GM19238 (cell line): Measurements from ENCODE around the gene CCDC69.
"Not testable (repeated sequence)": the region's sequence is repeated elsewhere in the genome, so short reads cannot be mapped to it uniquely, and the experiment has no call there.

ENCODE experiments used
- DNase-seq: peaks from one replicate; pipeline ENCODE4 v3.0.0; 2011; ENCODE audit warnings: low spot score; ENCODE audit not compliant: insufficient read length

Gene CCDC69

GRCh38 chr5:151222790-151223446 lies 974 bp downstream of the CCDC69 start:
- DNase-seq, result peak; percentile 54

DNA sequence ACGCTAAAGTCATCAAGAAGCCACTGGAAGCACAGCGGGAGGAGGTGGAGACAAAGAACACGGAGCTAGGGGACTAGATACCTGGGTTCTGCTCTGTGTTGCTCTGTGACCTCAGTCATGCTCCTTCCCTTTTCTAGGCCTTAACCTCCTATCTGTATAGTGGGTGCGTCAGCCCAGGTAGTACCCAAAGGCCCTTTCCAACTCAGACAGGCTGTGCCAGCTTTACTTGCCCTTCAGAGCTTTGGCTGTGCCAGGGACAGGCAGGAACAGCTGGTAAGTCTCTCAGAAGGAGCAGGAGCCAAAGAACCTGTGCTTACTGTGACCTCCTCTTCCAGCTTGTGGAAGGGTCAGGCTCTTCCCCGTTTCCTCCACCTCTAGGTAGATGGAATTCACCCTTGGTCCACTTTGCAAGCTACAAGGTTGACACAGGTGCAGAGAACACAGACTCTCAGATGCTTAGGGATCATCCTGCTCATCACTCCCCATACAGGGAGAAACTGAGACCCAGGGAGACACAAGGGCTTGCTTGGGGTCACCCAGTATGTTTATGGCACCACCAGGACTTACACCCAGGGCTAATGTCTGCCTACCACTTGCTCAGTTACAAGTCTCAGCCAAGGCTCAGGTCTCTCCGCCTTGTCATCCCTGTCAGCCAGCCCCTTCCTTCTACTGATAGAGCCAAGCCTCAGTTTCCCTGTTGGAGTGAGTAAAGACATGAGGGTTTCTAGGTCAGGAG lies 1.7 kb downstream of the CCDC69 start:
- no peak for DNase-seq

DNA sequence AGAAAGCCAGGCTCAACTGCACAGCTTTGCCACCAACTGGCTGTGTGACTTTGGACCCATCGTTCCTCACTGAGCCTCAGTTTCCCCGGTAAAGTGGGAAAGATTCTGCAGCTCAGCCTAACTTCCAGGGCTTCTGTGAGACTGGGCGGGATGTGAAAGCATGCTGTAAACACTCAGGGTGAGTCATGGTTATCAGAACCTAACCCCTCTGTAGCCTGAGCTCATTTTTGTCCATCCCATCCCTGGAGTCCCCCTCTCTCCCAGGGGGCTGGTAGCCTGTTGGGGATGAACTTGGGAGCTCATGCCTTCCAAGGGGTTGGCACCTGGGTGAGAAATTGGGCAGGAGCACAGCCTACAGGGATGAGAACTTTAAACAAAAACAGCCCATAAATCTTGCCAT lies 2.3 kb downstream of the CCDC69 start:
- no peak for DNase-seq

DNA sequence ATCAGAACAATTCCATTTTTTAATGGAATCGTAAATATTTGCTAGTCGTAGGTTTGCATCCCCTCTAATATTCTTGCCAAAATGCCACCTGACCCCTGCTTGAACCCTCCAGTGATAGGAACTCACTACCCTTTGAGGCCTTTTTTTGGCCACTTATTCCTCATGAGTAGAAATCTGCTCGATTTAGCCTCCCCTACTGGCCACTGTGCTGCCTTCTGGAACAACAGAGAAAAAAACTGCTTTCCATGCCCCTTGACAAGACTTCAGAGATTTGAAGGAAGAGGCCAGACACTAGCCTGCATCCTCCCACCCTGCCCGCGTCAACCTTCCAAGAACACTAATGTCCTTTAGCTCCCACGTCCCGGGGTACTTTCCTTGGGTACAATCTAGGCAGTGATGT lies 4.1 kb downstream of the CCDC69 start:
- no peak for DNase-seq

DNA sequence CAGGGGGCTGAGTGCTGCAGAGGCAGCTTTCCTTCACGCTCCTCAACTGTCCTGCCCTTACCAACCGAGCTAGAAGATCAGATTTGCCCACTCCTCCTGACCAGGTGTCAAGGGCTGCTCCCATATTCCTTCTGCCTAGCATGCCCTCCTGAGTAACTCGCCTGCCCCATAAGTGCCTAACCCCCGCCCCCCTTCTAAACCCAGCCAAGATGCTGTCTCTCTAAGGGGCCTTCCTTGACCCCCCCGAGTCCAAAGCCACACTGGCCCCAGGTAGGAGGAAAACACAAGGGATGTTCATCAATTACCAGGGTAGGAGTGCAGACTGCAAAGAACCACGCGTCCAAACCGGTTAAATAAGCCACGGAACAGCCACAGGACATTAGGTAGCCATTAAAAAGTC lies 4.8 kb downstream of the CCDC69 start:
- no peak for DNase-seq

DNA sequence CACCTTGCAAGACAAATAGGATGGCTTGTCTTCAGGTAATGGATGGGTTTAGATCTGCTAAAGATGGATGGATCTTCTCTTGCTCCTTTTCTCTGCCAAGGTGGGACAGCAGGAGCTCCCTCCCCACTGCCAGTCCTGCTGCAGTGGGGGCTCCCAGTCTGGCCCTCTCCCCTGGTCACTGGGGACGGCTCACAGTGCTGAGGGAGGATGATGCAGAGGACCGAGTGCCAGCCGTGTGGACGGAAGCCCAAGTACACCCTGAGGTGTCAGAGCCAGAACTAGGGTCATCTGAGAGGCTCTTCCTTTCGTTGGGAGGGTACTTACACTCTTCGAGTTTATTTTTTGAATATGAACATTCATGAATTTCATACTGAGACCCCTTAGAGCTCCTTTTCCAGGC lies 5.7 kb downstream of the CCDC69 start:
- no peak for DNase-seq

GRCh38 chr5:151216781-151217180 lies 7.1 kb downstream of the CCDC69 start:
- no peak for DNase-seq

DNA sequence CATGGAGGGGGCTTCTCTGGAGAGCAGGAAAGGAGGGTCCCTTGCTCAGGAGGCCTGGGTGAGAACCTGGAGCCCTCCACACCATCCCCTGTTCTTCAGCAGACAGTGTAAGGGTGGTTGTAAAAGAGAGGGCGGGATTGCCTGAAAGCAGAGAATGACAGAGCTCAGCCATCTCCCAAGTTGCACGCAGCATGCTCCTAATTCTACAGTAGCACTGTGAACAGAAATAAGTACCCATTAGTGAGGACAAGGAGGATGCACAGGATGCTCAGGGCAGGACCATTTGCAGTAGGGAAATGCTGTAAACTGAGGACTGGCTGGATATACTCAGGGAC lies 8.4 kb downstream of the CCDC69 start:
- DNase-seq, result no peak

DNA sequence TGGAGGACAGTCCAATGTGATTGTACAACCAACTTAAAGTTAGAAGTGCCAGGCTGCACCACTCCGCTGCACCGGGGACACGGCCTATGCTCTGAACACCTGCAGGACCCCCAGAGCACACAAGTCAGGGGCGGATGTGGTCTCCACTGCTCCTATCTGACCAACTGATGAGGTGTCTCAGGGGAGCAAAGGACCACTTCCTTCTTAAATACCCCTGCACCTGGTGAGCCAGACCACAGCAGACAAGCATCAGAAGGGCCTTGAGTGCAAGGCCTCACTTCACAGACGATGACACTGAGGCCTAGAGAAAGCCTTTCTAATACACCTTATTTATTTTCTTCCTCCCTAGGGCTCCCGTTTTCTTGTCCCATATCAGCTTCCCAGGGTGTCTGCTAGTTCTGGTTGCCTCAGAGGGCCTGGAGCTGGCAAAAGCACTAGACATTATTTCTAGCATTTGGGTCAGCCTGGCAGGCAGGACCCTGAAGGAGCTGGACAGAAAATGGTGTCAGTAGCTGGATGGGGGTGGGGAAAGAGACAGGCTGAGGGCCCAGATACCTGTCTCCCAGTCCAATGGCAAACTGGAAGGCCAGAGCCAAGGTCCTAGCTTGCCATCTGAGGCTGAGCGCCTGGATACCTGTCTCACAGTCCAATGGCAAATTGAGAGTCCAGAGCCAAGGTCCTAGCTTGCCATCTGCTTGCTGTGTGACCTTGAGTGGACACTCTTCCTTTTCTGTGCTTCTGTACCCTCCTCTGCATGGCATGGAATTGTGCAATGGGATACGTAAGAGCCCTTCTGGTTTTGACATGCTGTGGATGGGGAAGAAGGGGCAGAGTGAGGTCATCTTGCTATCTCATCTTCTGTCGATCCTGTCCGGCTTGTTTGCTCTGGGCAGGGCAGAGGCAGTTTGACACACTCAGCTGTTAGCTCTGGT lies 9.0 kb downstream of the CCDC69 start:
- peak; percentile 67 for DNase-seq

DNA sequence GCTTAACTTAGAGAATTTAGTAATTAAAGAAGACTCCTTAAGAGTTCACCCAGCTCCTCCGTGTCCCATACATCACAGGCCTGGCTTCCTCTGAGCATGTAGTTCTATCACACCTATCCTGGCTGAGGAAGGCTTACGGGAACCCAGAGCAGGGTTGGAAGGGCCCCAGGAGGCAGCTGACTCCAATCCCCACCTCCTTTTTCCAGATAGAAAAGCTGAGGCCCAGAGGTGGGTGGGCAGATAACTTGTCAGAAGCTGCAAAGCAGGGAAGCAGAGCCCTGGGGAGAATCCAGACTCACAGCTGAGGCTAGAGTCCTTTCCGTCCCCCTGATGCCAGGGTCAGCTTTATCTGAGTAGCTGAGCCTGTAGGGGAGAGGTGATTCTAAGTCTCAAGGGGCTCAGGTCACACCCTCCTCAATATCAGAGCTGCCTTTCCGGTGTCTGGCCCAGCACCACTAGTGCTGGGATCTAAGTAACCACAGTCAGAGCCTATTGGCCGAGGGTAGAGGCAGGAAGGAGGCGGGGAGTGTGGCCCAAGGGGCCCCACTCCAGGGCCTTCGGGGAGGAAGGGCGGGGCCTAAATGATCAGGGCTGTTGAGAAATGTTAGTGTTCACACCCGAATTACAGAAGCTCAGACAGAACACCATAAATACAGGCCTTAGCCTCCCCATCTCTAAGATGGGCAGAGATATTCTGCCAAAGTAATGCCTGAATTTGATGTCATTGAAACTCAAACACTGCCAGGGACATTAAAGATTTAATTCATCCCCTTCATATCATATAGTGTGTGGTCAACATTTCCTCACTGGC lies 9.9 kb downstream of the CCDC69 start:
- DNase-seq, result peak; percentile 80

DNA sequence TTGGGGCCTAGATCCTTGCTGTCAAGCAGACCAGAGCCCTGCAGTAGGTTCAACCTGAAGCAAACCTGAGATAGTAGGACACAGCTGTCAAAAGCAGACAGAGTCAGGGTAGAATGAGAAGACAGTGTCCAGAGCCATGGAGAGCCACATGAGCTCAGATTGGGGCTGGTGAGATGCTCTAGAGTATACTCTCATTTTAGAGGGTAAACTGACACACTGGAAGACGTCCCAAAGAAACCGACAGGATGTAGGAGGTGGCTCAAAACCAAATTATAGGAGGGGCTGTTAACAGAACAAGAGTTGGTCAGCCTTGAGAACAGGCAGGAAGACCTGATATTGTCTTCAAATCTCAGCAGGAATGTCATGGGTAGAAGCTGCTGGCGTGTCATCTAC lies 11.5 kb downstream of the CCDC69 start:
- no peak for DNase-seq

DNA sequence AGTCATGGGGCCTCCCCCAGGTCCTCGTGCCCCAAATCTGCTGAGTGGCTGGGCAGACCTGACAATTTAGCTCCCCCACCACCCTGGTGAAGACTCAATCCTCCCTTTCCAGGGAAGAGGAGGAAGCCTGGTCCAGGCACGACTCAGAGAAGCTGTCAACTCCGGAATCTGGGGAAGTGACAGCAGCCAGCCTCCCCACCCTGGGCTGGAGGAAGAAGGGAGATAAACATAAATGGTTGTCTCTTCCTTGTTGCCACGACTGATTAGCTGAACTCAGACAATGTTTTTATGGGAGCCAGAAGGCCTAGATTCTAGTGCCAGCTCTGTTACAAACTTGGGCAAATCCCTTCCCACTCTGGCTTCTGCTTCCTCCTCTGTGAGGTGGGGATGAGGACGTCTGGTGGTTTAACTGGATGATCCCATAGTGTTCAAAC lies 15.4 kb downstream of the CCDC69 start:
- DNase-seq, result no peak

DNA sequence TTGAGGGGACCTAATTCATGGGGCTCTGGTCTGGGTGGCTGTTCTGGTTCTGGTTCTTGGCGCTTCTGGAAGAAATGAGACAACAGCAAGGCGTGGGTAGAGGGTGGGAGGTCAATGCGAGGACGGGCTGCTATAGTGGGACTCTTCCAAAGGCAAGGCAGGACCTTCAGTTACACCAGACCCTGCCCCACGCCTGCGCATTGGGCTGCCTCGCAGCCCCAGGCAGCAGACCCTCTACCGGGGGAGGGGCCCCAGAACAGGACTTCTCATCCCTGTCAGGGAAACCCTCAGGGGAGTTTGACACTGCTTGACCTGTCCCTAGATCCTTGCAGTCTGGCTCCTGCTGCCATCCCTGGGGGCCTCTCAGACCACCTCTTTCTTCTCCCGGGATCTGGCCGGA lies 18.5 kb downstream of the CCDC69 start:
- DNase-seq, result no peak

DNA sequence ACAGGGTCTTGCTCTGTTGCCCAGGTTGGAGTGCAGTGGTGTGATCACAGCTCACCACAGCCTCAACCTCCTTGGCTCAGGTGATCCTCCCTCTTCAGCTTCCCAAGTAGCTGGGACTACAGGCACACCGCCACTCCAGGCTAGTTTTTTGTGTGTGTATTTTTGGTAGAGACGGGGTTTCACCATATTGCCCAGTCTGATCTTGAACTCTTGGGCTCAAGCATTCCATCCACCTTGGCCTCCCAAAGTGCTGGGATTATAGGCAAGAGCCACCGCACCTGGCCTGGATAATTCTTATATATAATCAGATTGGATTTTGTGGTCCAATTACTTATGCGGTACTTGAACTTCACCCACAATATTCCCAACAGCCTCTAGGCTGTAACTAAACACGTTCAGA lies 19.8 kb downstream of the CCDC69 start:
- no peak for DNase-seq

GRCh38 chr5:151202381-151203139 lies 21.3 kb downstream of the CCDC69 start:
- no peak for DNase-seq

GRCh38 chr5:151200913-151201595 lies 22.8 kb downstream of the CCDC69 start:
- no peak for DNase-seq

GRCh38 chr5:151199581-151200185 lies 24.2 kb downstream of the CCDC69 start:
- no peak for DNase-seq

GRCh38 chr5:151198861-151199260 lies 25.0 kb downstream of the CCDC69 start:
- DNase-seq, result no peak

DNA sequence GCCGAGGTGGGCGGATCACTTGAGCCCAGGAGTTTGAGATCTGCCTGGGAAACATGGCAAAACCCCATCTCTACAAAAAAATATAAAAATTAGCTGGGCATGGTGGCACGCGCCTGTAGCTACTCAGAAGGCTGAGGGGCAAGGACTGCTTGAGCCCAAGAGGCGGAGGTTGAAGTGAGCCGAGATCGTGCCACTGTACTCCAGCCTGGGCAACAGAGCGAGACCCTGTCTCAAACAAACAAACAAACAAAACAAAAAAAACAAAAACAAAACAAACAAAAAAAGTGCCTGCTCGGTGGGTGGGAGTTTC lies 26.6 kb downstream of the CCDC69 start:
- not testable (repeated sequence) for DNase-seq
